Activated CD8-positive, alpha-beta memory T cell treated with anti-CD3 and anti-CD28 coated beads for 1 hour (primary cell): ENCODE data around the gene ABHD6.
"Not testable (repeated sequence)": the region's sequence is repeated elsewhere in the genome, so short reads cannot be mapped to it uniquely, and the experiment has no call there.

Experiments used
- DNase-seq, 2 donors: peaks; one replicate each; pipeline ENCODE4 v3.0.0-alpha.2; 2020; ENCODE audit warnings: low read depth in 1 of 2; ENCODE audit errors: extremely low read depth in 1 of 2

The ABHD6 gene

DNA sequence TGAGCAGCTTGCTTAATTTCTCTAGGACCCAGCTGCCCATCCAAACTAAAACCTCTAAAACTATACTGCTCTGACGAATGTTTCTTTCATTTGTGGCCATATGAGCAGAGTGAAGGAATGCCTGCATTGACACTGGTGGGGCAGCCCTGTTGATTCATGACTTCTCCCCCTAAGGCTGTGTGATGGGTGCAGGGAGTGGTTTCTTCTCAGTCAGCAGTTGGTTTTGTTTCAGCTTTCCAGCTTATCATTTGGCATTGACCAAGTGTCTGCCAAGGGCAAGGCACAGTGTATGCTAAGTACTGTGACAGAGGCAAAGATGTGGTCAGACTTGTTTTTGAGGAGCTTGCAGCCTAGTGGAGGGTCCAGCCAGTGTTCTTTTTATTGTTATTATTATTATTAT is 4.7 kb downstream of the ABHD6 start:
- no peak for DNase-seq

DNA sequence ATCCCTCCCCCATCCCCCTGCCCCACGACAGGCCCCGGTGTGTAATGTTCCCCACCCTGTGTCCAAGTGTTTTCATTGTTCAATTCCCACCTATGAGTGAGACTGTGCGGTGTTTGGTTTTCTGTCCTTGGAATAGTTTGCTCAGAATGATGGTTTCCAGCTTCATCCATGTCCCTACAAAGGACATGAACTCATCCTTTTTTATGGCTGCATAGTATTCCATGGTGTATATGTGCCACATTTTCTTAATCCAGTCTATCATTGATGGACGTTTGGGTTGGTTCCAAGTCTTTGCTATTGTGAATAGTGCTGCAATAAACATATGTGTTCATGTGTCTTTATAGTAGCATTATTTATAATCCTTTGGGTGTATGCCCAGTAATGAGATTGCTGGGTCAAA is 5.3 kb downstream of the ABHD6 start:
- not testable (repeated sequence) for DNase-seq

DNA sequence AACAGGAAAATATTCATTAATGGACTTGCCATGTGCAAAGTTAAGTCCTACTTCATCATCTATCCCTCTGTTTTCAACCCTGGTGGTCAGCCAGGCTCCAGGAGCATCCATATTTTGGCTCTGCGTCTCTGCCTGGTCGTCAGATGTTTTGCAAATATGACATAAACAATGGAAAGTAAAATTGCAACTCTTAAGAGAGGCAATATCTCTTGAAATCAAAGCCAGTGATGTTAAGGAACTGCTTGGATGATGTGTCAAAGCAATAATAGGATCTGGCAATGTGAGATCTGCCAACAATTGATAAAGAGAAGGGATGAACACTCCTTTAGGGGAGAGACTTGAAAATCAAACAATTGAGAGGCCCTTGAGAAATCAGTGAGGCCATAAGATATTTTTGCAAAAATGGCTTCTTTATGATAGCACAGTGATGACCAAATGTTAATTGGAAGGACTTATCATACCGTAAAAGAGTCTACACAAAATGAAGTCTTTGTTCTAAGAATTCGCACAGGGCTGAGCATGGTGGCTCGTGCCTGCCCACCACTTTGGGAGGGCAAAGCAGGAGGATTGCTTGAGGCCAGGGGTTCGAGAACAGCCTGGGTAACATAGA is 6.5 kb downstream of the ABHD6 start:
- DNase-seq, result no peak

DNA sequence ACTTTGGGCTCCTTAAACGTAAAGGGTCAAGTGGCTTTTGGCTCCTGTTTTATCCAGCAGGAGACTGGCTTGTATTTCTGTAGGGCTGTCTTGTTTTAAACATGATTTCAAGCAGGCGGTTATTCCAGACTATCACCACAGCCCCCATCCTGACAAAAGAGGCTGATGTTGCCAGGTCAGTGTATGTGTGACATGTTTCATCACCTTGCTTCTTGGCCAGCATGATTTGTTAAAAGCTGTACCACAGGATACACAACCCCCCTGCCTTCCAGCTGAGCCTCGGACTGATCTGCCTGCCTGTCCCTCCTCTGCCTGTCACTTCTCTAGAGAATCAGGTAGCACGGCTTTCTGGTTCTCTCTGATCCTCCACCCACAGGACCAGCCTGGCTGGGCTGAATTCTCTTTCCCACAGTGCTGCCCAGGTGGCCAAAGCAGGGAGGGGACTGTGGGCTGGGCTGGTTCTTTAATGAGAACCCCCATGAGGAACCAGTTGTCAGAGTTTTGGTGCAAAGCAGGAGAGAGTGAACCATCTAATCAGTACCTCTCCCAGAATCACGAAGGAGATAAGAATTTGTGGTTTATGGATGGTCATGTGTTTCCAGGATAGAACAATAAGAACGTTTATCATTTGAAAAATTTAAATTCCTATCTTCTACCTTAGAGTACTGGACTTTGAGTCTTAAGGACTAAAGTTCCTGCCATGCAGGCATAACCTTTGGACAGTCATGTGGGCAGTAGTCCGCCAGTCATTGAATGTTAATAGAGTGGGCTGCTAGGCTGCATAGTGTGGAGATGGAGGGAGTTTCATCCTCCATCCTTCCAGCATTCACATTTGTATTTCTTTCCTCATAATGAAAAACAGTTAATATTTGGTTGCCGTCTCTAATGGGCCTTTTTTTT is 8.8 kb downstream of the ABHD6 start:
- no peak for DNase-seq

DNA sequence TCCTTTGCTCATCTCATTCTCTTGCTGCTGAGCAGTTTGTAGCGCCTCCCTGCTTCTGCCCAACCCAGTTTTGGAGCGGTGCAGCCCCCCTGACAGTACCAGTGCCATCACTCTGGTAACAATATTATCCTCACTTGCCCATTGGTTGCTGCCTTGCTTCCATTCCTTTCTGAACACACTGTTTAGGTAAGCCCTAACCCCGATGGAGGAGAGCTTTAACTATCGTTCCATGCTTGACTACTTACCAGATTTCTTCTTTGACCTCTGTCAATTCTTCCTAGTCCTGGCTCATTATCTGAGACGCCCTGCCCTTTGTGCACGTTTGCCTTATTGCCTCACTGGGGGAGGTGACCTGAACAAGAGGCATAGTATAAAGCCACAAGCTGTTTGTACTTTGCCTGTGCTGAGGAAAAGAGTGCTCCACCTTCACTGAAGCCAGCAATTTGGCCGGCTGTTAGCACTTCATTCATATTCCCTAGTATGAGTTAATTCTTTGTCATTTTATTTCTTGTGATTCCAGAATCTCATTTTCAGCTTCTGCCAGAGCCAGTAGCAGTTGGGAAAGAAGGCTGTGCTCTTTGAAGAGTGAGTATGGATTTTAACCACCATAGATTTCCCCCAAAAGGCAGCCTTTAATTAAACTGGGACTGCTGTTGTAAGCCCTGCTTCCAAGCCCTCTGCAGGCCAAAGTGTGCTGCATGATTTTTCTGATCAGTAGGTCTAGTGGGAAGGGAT is 11.9 kb downstream of the ABHD6 start:
- no peak for DNase-seq

DNA sequence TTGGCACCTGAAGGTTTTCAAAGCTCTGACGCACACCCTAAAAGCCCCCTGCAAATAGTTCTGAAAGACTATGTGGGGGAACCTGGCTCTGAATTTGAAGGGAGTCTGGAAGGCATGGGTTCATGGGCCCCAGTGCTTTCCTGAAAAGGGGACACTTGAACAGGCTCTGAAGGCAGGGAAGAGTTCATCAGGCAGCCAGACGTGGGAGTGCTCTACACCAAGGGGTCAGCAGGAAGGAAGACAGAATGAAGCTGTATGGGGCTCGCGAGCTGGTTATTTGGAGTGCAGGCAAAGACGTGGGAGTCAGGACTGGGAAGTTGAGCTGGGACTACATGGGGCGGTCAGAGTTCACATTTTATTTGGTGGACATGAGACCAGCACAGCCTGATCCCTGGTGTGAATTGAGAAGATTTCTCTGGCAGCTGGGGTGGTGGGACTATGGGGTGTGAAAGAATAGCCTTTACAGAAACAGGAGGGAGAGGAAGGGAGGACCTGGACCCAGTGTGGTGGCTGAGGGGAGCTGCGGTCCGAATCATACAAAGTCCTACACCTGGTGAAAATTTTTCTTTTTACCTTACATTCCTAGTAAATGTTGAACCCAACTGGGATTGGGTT is 12.6 kb downstream of the ABHD6 start:
- no peak for DNase-seq

DNA sequence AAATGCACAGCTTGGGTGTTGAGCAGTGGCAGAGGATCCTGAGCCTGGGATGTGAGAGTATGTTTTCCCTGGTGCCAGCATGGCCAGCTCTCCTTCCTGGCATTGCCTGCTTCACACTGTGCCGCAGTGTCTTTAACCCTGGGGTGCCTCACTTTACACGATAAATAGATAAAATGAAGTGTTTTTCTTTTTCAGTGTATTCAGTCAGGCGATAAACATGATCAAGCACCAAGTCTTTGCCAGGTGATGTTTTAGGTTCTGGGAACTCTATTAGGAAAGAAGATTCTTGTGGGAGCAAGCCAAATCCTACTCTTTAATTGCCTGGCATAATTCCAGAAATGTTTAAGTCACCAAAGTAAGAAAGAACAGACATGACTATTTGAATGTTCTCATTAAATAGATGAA is 14.0 kb downstream of the ABHD6 start:
- DNase-seq, result no peak

DNA sequence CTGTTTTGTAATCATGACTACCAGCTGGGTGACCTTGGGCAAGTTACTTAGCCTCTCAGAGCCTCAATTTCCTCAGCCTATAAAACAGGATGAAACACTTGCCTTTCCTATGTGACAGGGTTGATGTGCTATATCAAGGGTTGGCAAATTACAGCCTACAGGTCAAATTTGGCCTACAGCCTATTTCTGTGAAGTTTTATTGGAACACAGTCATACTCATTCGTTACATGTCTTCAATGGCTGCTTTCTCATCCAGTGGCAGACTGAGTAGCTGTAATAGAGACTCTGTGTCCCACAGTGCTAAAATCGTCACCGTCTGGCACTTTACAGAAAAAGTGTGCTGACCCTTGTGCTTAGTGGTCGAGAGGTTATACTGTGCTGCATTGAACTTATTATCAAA is 16.6 kb downstream of the ABHD6 start:
- no peak for DNase-seq

DNA sequence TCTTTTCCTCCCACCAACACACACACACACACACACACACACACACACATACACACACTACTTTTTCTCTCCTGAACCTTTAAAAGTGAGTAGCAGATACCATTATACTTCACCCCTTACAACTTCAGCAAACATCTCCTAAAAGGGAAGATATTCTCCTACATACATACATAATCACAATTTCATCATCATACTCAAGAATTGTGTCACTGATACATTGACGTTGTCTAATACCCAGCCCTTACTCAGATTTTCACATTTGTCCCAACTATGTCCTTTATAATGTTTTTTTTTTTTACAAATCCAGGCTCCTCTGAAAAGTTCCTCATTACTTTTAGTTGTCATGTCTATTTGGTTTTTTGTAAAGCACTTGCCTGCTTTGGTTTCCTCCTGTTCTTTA is 18.5 kb downstream of the ABHD6 start:
- DNase-seq, result no peak

DNA sequence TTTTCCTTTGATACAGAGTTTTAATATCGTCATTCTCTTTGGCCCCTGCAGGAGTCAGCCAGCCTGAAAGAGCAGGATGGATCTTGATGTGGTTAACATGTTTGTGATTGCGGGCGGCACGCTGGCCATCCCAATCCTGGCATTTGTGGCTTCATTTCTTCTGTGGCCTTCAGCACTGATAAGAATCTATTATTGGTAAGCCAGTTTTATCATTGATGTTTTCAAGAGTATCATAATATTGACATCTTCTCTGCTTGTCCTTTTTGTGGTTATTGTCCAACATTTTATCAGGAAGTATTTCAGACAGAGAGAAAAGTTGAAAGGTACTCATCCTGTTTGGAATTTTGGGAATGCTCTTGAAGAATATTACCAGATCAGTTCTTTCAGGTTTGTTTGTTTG is 18.9 kb downstream of the ABHD6 start:
- no peak for DNase-seq

DNA sequence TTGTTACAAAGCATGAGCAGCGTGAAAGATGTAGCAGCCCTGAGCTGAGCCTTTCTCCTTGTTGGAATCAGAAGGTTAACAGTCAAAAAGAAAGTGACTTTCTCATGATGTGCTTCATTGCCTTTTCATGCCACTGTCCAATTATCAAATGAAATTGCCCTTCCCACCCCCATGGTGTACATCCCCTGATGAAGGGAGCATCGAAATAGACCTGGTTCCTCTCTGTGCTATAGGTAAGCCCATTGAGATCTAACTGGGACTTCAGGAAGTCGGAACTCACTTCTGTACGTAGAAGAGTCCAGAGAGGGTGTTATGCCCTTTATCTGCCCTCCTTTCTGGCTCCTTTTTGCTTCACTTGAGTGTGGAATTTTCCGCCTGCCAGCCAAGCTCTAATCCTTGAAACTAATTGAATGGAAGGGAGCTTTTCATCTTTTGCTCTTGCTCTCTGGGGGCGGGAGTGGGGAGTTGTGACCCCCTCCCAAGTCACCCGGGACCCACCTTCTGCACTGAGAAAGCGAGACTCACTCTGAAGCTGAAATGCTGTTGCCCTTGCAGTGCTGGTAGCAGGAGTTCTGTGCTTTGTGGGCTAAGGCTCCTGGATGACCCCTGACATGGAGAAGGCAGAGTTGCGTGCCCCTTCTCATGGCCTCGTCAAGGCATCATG is 20.9 kb downstream of the ABHD6 start:
- DNase-seq, result no peak

DNA sequence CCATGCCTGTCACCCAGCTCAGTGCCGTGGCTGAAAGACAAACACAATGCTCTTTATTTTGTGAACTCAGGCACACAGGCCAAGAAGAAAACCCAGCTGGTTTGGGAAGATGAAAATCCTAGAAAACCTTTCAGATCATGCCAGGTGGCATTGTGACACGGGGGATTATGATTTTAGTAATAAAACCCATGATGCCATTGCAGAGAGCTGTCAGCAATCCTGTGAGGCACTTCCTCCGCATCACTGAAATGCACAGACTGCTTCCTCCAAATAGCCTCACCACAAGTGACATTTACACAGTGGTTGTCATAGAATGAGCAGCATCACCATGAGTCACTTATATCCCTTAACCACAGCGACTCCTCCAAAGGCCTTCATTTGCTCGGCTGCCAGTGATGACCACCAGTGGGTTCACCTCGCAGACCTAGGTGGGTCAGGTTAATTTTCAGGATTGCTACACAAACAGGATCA is 22.7 kb downstream of the ABHD6 start:
- no peak for DNase-seq

DNA sequence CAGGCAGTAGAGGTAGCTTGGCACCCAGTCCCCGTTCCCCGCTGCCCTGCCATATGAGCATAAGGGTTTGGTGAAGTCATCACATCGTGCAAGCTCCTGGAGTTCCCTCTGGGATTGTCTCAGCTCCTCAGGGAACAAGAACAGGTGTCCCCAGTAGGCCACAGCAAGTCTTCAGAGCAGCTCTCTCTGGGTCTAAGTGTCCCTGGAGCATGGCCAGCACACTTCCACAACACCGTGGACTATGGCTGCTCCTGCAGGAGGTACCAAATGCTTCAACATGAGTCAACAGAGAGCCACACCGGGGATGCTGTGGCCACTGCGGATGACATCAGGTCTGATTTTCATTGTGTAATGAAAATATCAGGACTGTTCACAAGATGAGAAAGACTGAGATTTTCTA is 23.1 kb downstream of the ABHD6 start:
- no peak for DNase-seq

DNA sequence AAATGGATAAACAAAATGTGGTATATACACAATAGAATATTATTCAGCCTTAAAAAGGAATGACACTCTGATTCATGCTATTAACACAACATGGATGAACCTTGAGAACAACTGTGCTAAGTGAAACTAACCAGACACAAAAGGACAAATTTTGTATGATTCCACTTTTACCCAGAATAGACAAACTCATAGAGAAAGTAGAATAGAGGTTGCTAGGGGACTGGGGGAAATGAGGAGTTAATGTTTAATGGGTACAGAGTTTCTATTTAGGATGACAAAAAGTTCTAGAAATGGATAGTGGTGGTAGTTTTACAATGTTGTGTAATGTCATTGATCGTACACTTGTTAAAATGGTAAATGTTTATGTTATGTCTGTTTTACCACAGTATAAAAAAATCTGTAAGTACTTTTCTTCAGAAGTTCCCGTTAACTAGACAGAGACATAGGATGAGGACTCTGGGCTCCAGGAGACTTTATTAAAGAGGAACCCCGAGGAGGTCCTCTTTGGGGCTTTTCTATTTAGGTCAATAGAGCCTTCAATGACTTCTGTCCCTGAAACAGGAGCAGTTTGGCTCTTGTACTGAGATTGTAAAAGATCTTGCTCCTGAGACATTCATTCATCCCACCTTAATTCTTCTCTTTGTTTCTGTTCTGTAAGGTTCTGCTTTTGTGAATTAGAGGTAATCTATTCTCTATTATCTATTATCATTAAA is 24.5 kb downstream of the ABHD6 start:
- DNase-seq, result no peak

DNA sequence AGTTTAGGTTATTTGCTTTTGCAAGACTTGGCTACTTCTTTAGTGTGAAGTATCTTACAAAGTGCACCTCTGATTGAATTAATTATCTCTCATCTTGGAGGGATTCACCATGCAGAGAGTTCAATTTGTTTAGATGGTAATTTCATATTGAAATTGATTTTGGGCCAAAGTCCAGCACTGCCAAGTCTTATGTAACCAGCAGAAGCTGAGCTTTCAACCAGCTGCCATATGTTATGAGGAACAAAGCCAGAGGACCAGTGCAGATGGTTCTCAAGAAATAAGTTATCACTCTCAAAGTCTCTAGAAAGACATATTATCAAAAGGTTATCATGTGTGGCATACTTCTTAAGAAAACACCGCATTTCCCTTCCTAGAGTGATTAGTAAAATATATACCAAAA is 29.0 kb downstream of the ABHD6 start:
- no peak for DNase-seq

DNA sequence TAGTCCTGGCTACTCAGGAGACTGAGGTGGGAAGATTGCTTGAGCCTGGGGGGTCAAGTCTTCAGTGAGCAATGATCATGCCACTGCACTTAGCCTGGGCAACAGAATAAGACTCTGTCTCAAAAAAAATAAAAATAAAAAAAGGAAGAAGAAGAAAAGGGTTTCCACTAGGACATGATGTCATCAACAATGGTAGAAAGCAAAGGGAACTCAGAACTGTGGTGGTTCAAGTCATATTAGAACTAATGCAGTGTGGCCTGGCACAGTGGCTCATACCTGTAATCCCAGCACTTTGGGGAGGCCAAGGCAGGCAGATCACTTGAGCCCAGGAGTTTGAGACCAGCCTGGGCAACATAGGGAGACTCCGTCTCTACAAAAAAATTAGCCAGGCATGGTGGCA is 30.0 kb downstream of the ABHD6 start:
- DNase-seq, result not testable (repeated sequence)

DNA sequence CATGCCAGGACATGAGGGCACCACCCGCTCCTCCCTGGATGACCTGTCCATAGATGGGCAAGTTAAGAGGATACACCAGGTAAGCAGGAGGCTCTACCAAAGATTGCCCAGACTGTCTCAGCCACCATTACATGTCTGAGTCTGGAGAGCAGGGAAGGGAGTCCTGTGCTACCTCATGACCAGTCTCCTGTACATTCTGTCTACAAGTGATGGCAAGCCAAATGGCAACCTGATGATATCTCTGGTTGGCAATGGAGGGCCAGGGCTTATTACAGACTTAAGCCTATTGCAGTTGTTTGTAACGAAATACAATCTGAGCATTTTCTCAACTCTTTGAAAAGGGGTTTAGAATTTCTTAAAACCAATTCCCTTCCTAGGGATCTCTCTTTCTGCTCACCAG is 31.8 kb downstream of the ABHD6 start:
- DNase-seq, result no peak

DNA sequence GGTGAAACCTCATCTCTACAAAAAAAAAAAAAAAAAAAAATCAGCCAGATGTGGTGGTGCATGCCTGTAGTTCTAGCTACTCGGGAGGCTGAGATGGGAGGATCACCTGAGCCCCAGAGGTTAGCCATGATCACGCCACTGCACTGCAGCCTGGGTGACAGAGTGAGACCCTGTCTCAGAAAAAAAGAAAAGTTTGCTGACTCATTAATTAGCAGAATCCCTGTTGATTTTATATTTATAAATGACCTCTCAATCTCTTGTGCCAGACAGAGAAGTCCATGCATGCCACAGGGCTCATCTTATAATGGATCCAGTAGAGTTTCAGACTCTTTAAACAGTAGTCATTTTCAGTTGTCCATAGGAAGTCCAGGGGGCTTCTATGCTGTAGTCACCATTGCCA is 32.9 kb downstream of the ABHD6 start:
- no peak for DNase-seq

DNA sequence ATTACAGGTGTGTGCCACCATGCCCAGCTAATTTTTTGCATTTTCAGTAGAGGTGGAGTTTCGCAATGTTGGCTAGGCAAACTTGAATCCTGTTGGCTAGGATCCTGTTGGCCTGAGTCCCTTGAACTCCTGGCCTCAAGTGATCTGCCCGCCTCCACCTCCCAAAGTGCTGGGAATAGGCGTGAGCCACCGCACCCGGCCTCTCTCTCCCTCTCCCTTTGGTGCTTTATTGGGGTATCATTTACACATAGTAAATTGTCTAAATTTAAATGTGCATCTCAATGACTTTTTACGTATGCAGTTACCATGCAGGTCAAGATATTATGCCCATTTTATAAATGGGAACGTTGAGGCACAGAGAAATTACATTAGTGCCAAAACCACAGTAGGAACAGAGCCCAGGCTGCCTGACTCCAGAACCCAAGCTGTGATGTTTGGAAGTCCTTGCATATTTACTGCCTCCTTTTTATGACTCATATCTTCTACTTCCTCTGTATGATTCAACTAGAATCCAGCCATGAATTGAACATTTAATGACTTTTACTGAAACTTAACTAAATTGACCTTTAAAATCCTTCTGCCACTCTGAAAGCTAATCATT is 34.4 kb downstream of the ABHD6 start:
- DNase-seq, result no peak

DNA sequence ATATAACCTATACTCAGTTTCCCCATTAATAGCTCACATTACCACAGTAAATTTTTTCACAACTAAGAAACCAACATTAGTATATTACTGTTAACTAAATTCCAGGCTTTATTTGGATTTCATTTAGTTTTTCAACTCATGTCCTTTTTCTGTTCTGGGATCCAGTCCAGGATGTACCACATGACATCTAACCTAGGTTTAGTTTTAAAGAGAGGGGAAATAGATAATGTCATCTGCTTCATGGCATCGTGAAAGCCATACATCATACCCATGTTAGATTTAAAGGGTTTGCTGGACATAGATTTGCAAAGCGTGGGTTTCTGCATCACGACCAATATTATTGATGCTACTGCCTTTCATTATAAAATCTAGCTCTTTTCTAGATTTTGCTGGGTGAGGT is 35.3 kb downstream of the ABHD6 start:
- no peak for DNase-seq
